ENCODE measurements around the gene KIF24. TPM values are rescaled to one million over a fixed set of nuclear protein-coding genes. Genes with fewer than 3 reads are reported as not detected.
"Not testable (repeated sequence)": the region's sequence is repeated elsewhere in the genome, so short reads cannot be mapped to it uniquely, and the experiment has no call there.

KIF24 gene
- total and polyA plus RNA-seq, 2 of the 8 experiments (the other 6 are each of a cell fraction or from before 2014, with no cell fraction given), result 2.7 to 3.9 TPM

DNA sequence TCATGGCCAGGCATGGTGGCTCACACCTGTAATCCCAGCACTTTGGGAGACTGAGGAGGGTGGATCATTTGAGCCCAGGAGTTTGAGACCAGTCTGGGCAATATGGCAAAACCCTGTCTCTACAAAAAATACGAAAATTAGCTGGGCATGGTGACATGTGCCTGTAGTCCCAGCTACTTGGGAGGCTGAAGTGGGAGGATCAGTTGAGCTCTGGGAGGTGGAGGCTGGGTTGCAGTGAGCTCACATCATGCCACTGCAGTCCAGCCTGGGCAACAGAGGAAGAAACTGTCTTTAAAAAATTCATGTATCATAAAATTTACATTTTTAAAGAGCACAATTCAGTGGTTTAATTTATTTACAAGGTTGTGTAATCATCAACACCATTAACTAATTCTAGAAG lies 23.9 kb upstream of the KIF24 start:
- H4K20me1 ChIP-seq (replicated peaks in 1 of 2; ENCODE audit: control insufficient read depth in 1 of 2, insufficient read depth in 2 of 2, low read length in 2 of 2); H2BK20ac ChIP-seq (ENCODE audit: low read length); H3K4me2 ChIP-seq (ENCODE audit: insufficient read depth in 1 of 2, low read depth in 2 of 2, low read length in 2 of 2); H2AK5ac ChIP-seq (ENCODE audit: low read depth, low read length); H3K27me3 ChIP-seq (replicated peaks in 1 of 4; ENCODE audit: control insufficient read depth in 3 of 4, extremely low read depth in 1 of 4, insufficient read depth in 3 of 4, low read length in 3 of 4); H2BK5ac ChIP-seq (ENCODE audit: low read depth, low read length); FAIRE-seq; H3K4me3 ChIP-seq (ENCODE audit: extremely low read depth in 1 of 4, insufficient read depth in 2 of 4, low read depth in 3 of 4, low read length in 4 of 4); H2BK12ac ChIP-seq (ENCODE audit: low read depth, low read length); H3K4me1 ChIP-seq (replicated peaks in 1 of 4; ENCODE audit: control insufficient read depth in 3 of 4, insufficient read depth in 4 of 4, low read length in 3 of 4); H2AFZ ChIP-seq (ENCODE audit: low read length); H3K36me3 ChIP-seq (ENCODE audit: control insufficient read depth in 2 of 4, insufficient read depth in 4 of 4, low read length in 3 of 4); H3K56ac ChIP-seq (replicated peaks; ENCODE audit: insufficient read length, low read depth, low read length); H3K79me2 ChIP-seq (ENCODE audit: control insufficient read depth in 1 of 2, insufficient read depth in 2 of 2, low read length in 2 of 2); H3K27ac ChIP-seq (ENCODE audit: low read depth, low read length); H3K79me1 ChIP-seq (ENCODE audit: low read depth, low read length); H3K23ac ChIP-seq (ENCODE audit: insufficient read length); H4K8ac ChIP-seq (ENCODE audit: extremely low read depth, insufficient read depth, low read length); H3K23me2 ChIP-seq (ENCODE audit: low read depth, low read length); H2BK120ac ChIP-seq (replicated peaks; ENCODE audit: low read depth, low read length); H2BK15ac ChIP-seq (ENCODE audit: low read length); H3K9ac ChIP-seq (replicated peaks in 1 of 4; ENCODE audit: extremely low read depth in 1 of 4, low read depth in 3 of 4, low read length in 3 of 4); H3K14ac ChIP-seq (ENCODE audit: insufficient read length); H3K4ac ChIP-seq (replicated peaks; ENCODE audit: insufficient read length, low read depth, low read length); H3K18ac ChIP-seq (ENCODE audit: extremely low read depth, low read length); DNase-seq (ENCODE audit: low read depth in 1 of 2, low spot score in 2 of 2); H3K9me3 ChIP-seq (ENCODE audit: insufficient read depth in 2 of 2, low read depth in 1 of 2, low read length in 1 of 2); H4K5ac ChIP-seq (ENCODE audit: insufficient read length, low read depth, low read length); POLR2A ChIA-PET (ENCODE audit: partially characterized antibody); H4K91ac ChIP-seq (replicated peaks; ENCODE audit: insufficient read length, low read length): not testable (repeated sequence)
- CTCF ChIA-PET (ENCODE audit: partially characterized antibody), result interaction anchor here (0.6 to 2.0 kb wide), 3 partner anchors 11 to 20 kb away, joined by 3 to 6 read pairs (median 3); no protein-coding TSS in a partner anchor
- 100% methylated on average over 1 of the region's 1 CpG; no CpG with 5 or more reads in 1 of the 2 experiments for WGBS, 2 experiments (ENCODE audit: extremely low coverage in 1 of 2, insufficient coverage in 1 of 2, insufficient read length in 1 of 2, insufficient replicate concordance in 2 of 2, low coverage in 1 of 2, low lambda C conversion rate in 2 of 2, missing lambda C conversion rate in 1 of 2)

DNA sequence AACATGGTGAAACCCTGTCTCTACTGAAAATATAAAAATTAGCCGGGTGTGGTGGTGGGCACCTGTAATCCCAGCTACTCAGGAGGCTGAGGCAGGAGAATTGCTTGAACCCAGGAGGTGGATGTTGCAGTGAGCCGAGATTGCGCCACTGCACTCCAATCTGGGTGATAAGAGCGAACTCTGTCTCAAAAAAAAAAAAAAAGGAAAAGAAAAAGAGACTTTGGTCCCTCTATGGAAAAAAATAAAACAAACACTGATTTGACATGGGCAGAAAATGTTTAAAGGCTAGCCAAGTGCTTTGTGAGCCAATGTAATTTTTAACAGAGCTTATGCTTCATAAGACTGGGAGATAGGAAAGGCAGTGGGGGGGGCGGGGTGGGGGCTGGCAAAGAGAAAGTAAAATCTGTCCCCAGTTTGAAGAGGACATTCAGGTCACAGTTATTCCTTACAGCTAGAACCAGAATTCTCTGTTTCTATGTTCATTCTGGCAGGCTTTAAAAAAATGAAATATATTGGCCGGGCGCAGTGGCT lies 23.1 kb upstream of the KIF24 start:
- POLR2A ChIA-PET (ENCODE audit: partially characterized antibody), result not testable (repeated sequence)
- WGBS, 2 experiments (ENCODE audit: extremely low coverage in 1 of 2, insufficient coverage in 1 of 2, insufficient read length in 1 of 2, insufficient replicate concordance in 2 of 2, low coverage in 1 of 2, low lambda C conversion rate in 2 of 2, missing lambda C conversion rate in 1 of 2), result 84% methylated on average over 4 of the region's 7 CpGs; no CpG with 5 or more reads in 1 of the 2 experiments

More for the DNA sequence above, 23.1 kb upstream of the KIF24 start:
- not testable (repeated sequence) for H3K36me3 ChIP-seq (ENCODE audit: control insufficient read depth in 2 of 4, insufficient read depth in 4 of 4, low read length in 3 of 4); H3K79me2 ChIP-seq (ENCODE audit: control insufficient read depth in 1 of 2, insufficient read depth in 2 of 2, low read length in 2 of 2); H2BK12ac ChIP-seq (ENCODE audit: low read depth, low read length); H3K9me3 ChIP-seq (ENCODE audit: insufficient read depth in 2 of 2, low read depth in 1 of 2, low read length in 1 of 2); H3K27ac ChIP-seq (ENCODE audit: low read depth, low read length); H2AK5ac ChIP-seq (ENCODE audit: low read depth, low read length); H3K79me1 ChIP-seq (ENCODE audit: low read depth, low read length); H2BK20ac ChIP-seq (ENCODE audit: low read length); H2BK15ac ChIP-seq (ENCODE audit: low read length); H2AFZ ChIP-seq (ENCODE audit: low read length); H3K4me2 ChIP-seq (ENCODE audit: insufficient read depth in 1 of 2, low read depth in 2 of 2, low read length in 2 of 2); H4K5ac ChIP-seq (ENCODE audit: insufficient read length, low read depth, low read length); H3K56ac ChIP-seq (replicated peaks; ENCODE audit: insufficient read length, low read depth, low read length); H3K14ac ChIP-seq (ENCODE audit: insufficient read length); H2BK5ac ChIP-seq (ENCODE audit: low read depth, low read length); H3K9ac ChIP-seq (replicated peaks in 1 of 4; ENCODE audit: extremely low read depth in 1 of 4, low read depth in 3 of 4, low read length in 3 of 4); H3K18ac ChIP-seq (ENCODE audit: extremely low read depth, low read length); H4K8ac ChIP-seq (ENCODE audit: extremely low read depth, insufficient read depth, low read length); H3K27me3 ChIP-seq (replicated peaks in 1 of 4; ENCODE audit: control insufficient read depth in 3 of 4, extremely low read depth in 1 of 4, insufficient read depth in 3 of 4, low read length in 3 of 4); H3K4me1 ChIP-seq (replicated peaks in 1 of 4; ENCODE audit: control insufficient read depth in 3 of 4, insufficient read depth in 4 of 4, low read length in 3 of 4); H3K23ac ChIP-seq (ENCODE audit: insufficient read length); H3K4ac ChIP-seq (replicated peaks; ENCODE audit: insufficient read length, low read depth, low read length); H4K91ac ChIP-seq (replicated peaks; ENCODE audit: insufficient read length, low read length); H3K4me3 ChIP-seq (ENCODE audit: extremely low read depth in 1 of 4, insufficient read depth in 2 of 4, low read depth in 3 of 4, low read length in 4 of 4); DNase-seq (ENCODE audit: low read depth in 1 of 2, low spot score in 2 of 2); H4K20me1 ChIP-seq (replicated peaks in 1 of 2; ENCODE audit: control insufficient read depth in 1 of 2, insufficient read depth in 2 of 2, low read length in 2 of 2); H3K23me2 ChIP-seq (ENCODE audit: low read depth, low read length); FAIRE-seq; H2BK120ac ChIP-seq (replicated peaks; ENCODE audit: low read depth, low read length)
- CTCF ChIA-PET (ENCODE audit: partially characterized antibody), result interaction anchor here (1.5 to 7.8 kb wide), 3 partner anchors 12 to 21 kb away, joined by 3 to 56 read pairs (median 6); no protein-coding TSS in a partner anchor

All from H1 (cell line).